G401.6 (cell line): ENCODE data around the gene APP.
A peak's percentile ranks its signal among the peaks of the same experiment; 100 is the strongest.
"Not testable (repeated sequence)": the region's sequence is repeated elsewhere in the genome, so short reads cannot be mapped to it uniquely, and the experiment has no call there.

Source experiments
- FAIRE-seq: peaks from 2 replicates; lab custom pipeline; 2012; peaks lifted over from hg19 to GRCh38; lab: Jason Lieb, UNC

Gene APP

GRCh38 chr21:26162081-26162480, 8.5 kb downstream of the APP start:
- no peak for FAIRE-seq

GRCh38 chr21:26159869-26160268, 10.7 kb downstream of the APP start:
- no peak for FAIRE-seq

DNA sequence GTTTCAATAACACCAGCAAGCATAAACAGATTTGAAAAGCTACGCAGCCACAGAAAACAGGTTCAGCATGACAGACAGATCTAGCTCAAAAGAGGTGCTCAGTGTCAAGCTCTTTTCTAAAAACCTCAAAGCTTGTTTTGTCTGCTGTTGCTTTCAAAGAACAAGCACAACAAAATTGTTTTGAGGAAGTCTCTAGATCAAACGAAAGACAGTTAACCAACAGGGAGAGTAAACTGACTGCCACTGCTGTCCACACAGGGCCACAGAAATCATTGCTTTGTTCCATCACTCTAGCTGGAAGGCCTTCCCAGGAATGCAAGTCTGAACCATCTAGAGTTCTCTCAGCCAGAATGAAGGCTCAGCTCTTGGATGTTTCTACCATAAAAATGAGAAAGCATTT, 12.8 kb downstream of the APP start:
- no peak for FAIRE-seq

GRCh38 chr21:26154753-26155152, 15.8 kb downstream of the APP start:
- no peak for FAIRE-seq

- peak; percentile 3 for FAIRE-seq
Observed at GRCh38 chr21:26153758-26154157, 16.8 kb downstream of the APP start.

GRCh38 chr21:26148840-26149354, 21.7 kb downstream of the APP start:
- FAIRE-seq, result no peak

DNA sequence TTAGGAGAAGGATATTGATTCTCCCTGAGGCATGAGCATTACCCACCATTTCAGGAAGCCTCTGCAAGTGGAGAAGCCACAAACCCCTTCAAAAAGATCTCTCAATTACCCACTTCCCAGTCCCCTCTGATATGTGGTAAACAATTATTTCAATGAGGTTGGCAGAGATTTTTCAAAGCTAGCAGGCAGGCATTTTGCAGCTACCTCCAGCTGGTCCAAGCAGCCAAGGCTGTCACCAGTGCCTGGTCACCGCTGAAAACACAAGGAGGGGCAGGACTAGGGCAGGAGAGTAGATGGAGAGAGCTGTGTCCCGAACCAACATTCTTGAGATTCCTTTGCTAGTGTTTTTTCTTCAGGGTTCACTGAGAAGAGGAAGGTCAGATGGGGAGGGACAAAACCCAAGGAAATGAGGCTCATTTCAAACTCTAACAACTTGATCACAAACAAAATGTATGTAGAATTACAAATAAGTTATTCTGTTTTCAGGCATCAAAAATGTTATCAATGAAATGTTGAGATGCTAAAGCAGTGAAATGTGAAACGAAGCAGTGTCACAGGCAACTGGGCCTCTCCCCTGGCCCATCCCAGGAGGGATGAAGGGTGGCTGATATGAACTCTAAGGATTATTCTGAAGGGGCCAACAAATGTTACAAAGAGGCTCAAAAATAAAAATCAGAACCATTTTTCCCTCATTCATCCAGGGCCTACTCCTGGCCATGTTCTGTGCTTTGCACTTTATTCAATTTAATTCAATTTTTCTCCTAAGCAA, 22.3 kb downstream of the APP start:
- no peak for FAIRE-seq

GRCh38 chr21:26147535-26147934, 23.0 kb downstream of the APP start:
- FAIRE-seq, result no peak

DNA sequence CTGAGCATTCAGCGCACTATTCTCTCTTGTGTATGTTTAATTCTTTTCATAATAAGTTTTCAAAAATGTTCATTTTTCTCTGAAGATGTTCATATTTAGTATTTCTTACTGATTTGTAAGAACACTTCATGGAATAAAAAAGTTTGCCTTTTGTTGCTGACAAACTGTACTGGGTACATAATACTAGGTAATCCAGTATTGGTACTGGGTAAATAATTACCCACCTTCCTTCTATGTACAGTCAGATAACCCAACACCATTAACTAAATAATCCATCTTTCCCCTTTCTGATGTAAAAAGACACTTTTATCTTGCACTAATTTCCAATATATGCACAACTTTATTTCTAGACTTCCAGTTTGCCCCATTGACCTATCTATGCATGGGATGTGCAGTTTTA, 23.9 kb downstream of the APP start:
- FAIRE-seq, result no peak

- no peak for FAIRE-seq
Observed at GRCh38 chr21:26144031-26144430, 26.5 kb downstream of the APP start.

DNA sequence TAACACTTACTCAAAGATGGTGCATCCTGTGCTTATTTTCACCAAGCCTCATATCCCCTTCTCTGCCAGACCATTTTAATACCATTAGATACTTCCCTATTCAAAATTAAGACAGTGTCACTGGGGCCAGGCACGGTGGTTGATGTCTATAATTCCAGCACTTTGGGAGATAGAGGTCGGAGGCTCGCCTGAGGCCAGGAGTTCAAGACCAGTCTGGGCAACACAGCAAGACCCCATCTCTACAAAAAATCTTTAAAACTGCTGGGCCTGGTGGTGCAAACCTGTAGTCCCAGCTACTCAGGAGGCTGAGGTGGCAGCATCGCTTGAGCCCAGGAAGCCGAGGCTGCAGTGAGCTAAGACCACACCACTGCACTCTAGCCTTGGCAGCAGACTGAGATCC, 28.2 kb downstream of the APP start:
- FAIRE-seq, result no peak

GRCh38 chr21:26140926-26141325, 29.6 kb downstream of the APP start:
- no peak for FAIRE-seq

DNA sequence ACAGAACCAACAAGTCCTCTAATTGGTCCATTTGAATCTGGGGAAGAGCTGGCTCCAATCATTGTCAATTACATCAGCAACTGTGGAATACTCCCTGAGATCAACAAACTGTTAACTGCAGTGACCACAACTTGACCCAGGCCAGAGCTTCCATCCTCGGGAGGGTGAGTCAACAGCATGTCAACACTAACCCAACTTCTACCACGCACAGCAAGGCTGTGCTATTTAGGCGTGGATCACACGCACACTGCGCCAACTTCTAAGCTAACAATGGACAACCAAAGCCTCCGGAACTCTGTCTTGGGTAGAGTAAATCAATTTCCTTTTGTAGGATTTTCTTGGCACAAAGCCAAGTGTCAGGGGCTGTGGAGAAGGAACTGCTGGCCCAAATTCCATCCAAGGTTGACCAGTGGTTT, 30.4 kb downstream of the APP start:
- no peak for FAIRE-seq

DNA sequence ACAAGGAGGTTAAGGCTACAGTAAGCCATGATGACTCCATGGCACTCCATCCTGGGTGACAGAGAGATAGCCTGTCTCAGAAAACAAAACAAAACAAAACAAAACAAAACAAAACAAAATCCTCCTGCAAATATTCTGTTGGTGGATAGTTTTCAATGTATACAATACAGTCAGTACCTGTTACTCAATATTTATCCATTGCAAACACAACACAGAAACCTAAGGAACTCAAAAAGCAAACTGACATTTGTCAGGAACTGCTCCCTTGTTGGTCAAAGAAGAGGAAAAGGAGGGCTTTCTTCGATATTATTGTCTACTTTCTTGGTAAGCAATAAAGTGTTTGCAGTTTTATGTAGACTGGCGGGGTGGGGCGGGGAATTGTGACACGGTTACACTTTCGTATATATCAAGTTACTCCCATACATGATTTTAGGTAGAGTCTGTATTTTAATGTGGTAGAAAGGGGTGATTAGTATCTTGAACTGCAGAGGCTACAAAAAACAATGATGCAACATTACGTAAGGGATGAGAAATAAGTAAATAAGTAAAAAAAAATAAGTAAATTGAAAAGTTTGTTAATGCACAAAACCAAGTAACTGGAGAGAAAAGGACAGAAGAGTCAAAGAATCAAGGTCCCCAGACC, 31.8 kb downstream of the APP start:
- no peak for FAIRE-seq

DNA sequence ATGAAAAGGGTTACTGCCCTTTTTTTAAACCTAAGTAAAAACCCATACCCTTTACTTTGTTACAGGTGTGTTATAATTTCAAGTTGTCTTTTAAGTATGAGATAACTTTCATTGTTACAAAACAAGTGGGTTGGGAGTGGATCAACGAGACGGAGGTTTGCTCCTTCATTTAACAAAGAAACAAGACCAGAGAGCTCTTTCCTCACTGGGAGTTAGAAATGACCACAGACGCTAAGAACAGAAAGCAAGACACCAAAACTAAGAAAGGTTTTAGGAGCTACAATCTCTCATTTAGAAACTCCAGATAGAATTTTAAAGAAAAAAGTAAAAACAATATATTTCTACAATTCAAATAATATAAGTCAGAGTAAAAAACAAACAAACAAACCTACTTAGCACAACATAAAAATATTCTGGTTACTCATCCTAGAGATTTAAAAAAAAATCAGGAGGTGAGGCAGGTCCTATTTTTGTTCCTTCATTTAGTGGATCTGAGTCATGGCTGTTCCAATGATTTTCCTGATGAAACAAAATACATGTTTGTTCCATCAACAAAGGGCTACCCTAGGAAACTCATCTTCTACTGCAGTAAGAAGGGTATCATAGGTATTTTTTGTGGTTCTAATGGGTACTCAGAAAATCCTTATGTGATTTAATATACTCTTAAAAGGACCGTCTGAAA, 33.0 kb downstream of the APP start:
- FAIRE-seq, result no peak

- FAIRE-seq, result no peak
Observed at GRCh38 chr21:26136671-26137070, 33.9 kb downstream of the APP start.

DNA sequence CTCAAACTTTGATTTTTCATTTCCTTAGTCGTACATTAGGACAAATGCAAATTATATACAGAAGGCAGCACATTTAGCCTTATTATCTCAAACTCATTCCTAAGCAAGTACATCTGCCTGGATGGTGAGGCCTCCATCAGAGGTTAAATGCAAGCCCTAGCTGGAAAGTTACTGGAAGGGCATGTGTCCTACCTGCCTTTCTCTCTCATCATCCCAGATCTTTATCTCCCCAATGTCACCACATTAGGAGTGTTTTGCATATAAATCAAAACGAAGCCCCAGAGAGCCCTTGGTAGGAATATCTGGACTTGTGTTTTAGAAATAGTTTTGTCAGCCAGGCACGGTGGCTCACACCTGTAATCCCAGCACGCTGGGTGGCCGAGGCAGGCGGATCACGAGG, 35.0 kb downstream of the APP start:
- FAIRE-seq, result no peak

GRCh38 chr21:26131554-26131953, 39.0 kb downstream of the APP start:
- FAIRE-seq, result no peak

DNA sequence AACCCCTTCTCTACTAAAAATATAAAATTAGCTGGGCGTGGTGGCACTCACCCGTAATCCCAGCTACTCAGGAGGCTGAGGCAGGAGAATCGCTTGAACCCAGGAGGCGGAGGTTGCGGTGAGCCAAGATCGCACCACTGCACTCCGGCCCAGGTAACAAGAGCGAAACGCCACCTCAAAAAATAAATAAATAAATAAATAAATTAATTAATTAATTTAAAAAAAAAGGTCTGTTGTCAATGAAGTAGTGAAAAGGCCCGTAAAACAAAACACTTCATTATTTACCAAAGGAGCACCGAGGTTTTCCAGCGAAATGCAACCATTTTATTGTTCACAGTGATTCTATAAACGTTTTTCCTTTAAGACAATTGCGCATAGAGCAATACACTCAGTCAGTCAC, 39.5 kb downstream of the APP start:
- not testable (repeated sequence) for FAIRE-seq

- FAIRE-seq, result no peak
Observed at GRCh38 chr21:26130249-26130881, 40.2 kb downstream of the APP start.

- FAIRE-seq, result no peak
Observed at GRCh38 chr21:26127918-26128317, 42.7 kb downstream of the APP start.

DNA sequence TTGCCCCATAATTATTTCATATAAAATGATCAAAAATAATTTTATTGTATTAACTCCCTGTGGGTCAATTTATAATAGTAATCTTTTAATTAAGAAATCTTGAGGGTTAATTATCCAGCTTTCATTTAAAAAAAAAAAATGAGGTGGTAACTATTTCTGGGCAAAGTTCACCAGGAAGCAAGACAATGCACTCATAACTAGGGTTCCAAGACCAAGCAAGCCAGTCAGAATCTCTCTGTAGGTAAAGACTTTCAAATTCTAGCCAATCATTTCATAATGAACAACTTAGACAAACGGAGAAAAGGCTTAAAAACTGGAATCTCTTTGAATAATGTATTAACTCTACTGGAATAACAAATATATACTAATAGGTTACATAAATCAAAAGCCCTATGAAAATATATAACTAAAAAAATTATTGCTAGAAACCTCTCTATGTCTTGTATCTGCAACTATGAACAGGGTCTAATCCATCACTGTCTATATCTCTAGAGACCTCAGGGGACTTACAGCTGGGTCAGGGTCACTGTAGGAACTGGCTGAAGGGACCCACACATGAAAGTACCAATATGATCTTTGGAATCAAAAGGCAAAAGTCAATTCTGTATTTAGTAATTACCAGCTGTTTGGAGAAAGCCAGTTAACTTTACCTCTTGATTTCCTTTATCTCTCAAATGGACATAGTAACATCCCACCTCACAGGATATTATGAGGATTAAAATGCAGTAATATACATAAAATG, 43.3 kb downstream of the APP start:
- no peak for FAIRE-seq
